SJCRH30 (cell line): ENCODE data around the gene EXOSC3. TPM values are rescaled to one million over a fixed set of nuclear protein-coding genes. Genes with fewer than 3 reads are reported as not detected.
A peak's percentile ranks its signal among the peaks of the same experiment; 100 is the strongest.
"Not testable (repeated sequence)": the region's sequence is repeated elsewhere in the genome, so short reads cannot be mapped to it uniquely, and the experiment has no call there.

Experiments used
- DNase-seq, 2 experiments: peaks; one replicate each; pipeline ENCODE4 v3.0.0-alpha.2; 2015 to 2020
- H3K27ac ChIP-seq: fragments of 250-450 bp; sonication (Bioruptor Pico); 2 replicates; pipeline ENCODE4 v1.5.1; 2020; ENCODE audit warnings: mild to moderate bottlenecking, moderate library complexity
- H3K27me3 ChIP-seq: fragments of 250-450 bp; sonication (Bioruptor Pico); 2 replicates; pipeline ENCODE4 v1.5.1; 2020; ENCODE audit warnings: mild to moderate bottlenecking, moderate library complexity
- H3K36me3 ChIP-seq: fragments of 250-450 bp; sonication (Bioruptor Pico); 2 replicates; pipeline ENCODE4 v1.5.1; 2020; ENCODE audit warnings: mild to moderate bottlenecking, moderate library complexity
- H3K4me1 ChIP-seq: fragments of 250-450 bp; sonication (Bioruptor Pico); 2 replicates; pipeline ENCODE4 v1.5.1; 2020; ENCODE audit warnings: mild to moderate bottlenecking, moderate library complexity
- H3K4me3 ChIP-seq: fragments of 250-450 bp; sonication (Bioruptor Pico); 2 replicates; pipeline ENCODE4 v1.5.1; 2020; ENCODE audit warnings: mild to moderate bottlenecking, moderate library complexity
- H3K9me3 ChIP-seq: fragments of 250-450 bp; sonication (Bioruptor Pico); replicated peaks from 2 replicates; pipeline ENCODE4 v1.5.1; 2020; ENCODE audit warnings: mild to moderate bottlenecking, moderate library complexity
- total RNA-seq: library from RNA; depleted of rRNA; stranded (reverse); fragments of >200 nt; shearing (Covaris generic); gene quantifications from 2 replicates; pipeline ENCODE4 v1.2.3, GENCODE V29; 2014; rRNA removed

EXOSC3 gene
- 78.4 and 82.2 TPM in 2 replicates for total RNA-seq

GRCh38 chr9:37784616-37785483 is at the start of gene EXOSC3:
Gene EXOSC3 (minus strand): TSS chr9:37785064. CDS start chr9:37785044, 20 bp downstream.
- H3K27ac ChIP-seq = peak within 1 kb of the TSS; percentile 53
- peaks cover 33% of the 10 kb centered on the region for H3K36me3 ChIP-seq
- peak; percentile 91 to 93 for DNase-seq
- no peaks in the 10 kb centered on the region for H3K9me3 ChIP-seq
- H3K4me3 ChIP-seq = peak within 1 kb of the TSS; percentile 77
- H3K27me3 ChIP-seq = no peaks in the 10 kb centered on the region
- peaks cover 12% of the 10 kb centered on the region for H3K4me1 ChIP-seq

DNA sequence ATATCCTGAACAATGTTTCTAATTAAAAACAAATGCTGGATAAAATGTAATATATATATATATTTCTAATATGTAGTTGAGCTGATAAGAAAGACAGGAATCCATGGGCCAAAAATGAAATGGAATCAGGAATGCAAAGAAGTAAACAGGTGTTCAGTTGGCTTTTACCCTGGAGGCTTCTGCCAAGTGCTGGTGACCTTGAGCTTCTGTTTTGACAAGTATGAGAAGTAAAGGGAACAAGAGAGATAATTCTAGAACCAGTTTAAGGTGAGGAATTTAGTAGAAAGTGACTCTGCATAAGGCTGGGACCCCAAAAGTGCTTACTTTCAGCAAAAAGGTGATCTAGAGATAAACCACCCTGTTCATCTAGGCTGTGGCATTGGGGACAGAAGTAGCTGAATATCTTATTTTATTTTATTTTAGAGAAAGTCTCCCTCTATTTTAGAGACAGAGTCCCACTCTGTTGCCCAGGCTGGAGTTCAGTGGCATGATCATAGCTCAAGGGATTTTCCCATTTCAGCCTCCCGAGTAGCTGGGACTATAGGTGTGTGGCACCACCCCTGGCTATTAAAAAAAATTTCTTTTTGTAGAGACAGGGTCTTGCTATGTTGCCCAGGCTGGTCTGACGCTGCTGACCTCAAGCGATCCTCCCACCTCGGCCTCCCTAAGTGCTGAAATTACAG is 42.8 kb upstream of the EXOSC3 start:
- Histone ChIP-seq H3K27ac (no peak overlapping the region), H3K4me3 (no peak overlapping the region), H3K9me3 (no peaks in the 10 kb centered on the region), H3K4me1 (no peaks in the 10 kb centered on the region), H3K36me3 (peaks cover 22% of the 10 kb centered on the region), H3K27me3 (no peaks in the 10 kb centered on the region)
- DNase-seq = no peak

GRCh38 chr9:37825174-37825573 is 40.3 kb upstream of the EXOSC3 start:
- not testable (repeated sequence) for DNase-seq, H3K4me1 ChIP-seq, H3K27ac ChIP-seq, H3K27me3 ChIP-seq, H3K4me3 ChIP-seq, H3K9me3 ChIP-seq
- H3K36me3 ChIP-seq = peaks cover 28% of the 10 kb centered on the region

- no peaks in the 10 kb centered on the region for H3K4me1 ChIP-seq
- H3K27me3 ChIP-seq = no peaks in the 10 kb centered on the region
- H3K9me3 ChIP-seq = no peaks in the 10 kb centered on the region
- no peak for DNase-seq
- H3K4me3 ChIP-seq = no peak overlapping the region
- H3K27ac ChIP-seq = no peak overlapping the region
- peaks cover 35% of the 10 kb centered on the region for H3K36me3 ChIP-seq
Measured at GRCh38 chr9:37820142-37820541, 35.3 kb upstream of the EXOSC3 start.

DNA sequence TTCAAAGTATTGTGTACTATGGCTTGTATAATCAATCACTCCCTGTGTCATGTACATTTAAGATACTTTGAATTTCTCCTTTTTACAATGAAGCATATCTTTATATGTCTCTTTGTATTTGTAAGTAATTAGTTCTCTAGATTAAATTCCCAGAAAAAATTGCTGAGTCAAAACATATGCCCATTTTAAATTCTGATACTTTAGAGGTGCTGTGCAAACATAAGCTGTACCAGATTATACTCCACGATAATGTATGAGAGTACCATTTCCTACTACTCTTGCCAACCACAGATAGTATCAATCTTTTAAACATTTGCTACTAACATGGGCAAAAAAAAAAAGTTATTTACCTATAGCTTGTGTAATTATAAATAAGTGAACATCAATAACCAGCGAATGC is 34.0 kb upstream of the EXOSC3 start:
- Histone ChIP-seq H3K27me3 (no peaks in the 10 kb centered on the region), H3K9me3 (no peaks in the 10 kb centered on the region), H3K27ac (no peak overlapping the region), H3K4me1 (no peaks in the 10 kb centered on the region), H3K36me3 (peaks cover 27% of the 10 kb centered on the region), H3K4me3 (no peak overlapping the region)
- DNase-seq = no peak

GRCh38 chr9:37812773-37813379 is 28.0 kb upstream of the EXOSC3 start:
- Histone ChIP-seq H3K9me3 (no peaks in the 10 kb centered on the region), H3K27me3 (no peaks in the 10 kb centered on the region), H3K36me3 (peaks cover 11% of the 10 kb centered on the region; the same call in 1 of the 2 replicates), H3K4me1 (no peaks in the 10 kb centered on the region), H3K4me3 (no peak overlapping the region), H3K27ac (no peak overlapping the region)
- no peak for DNase-seq

- Histone ChIP-seq H3K36me3 (peaks cover 11% of the 10 kb centered on the region; the same call in 1 of the 2 replicates), H3K9me3 (no peaks in the 10 kb centered on the region), H3K27ac (no peak overlapping the region), H3K27me3 (no peaks in the 10 kb centered on the region), H3K4me3 (no peak overlapping the region), H3K4me1 (no peaks in the 10 kb centered on the region)
- no peak for DNase-seq
Measured at GRCh38 chr9:37811906-37812476, 27.1 kb upstream of the EXOSC3 start.

DNA sequence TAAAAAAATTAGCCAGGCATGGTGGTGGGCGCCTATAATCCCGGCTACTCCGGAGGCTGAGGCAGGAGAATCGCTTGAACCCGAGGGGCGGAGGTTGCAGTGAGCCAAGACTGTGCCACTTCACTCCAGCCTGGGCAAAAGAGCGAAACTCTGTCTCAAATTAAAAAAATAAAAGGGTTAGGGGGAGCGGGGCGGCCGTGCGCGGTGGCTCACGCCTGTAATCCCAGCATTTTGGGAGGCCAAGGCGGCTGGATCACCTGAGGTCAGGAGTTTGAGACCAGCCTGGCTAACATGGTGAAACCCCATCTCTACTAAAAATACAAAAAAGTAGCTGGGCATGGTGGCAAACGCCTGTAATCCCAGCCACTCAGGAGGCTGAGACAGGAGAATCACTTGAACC is 24.8 kb upstream of the EXOSC3 start:
- H3K4me3 ChIP-seq, H3K27me3 ChIP-seq, H3K9me3 ChIP-seq, H3K36me3 ChIP-seq, DNase-seq, H3K4me1 ChIP-seq, H3K27ac ChIP-seq: not testable (repeated sequence)

DNA sequence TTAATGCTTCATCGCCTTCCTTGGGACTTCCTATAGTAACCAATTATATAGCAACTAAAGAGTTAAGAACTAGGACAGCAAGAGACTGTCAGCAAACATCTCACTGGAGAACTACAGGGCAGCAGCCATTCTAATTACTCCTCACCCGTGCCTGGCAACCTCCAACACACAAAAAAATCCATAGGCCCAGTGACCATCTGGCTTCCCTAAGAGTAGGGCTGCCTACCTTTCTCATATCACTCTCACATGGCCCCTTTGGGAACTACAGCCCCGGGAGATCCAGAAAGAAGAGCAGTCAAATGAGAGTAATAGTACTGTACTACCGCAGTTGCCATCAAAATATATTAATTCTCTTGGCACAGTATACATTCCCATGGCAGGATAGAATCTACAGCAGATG is 21.4 kb upstream of the EXOSC3 start:
- Histone ChIP-seq H3K9me3 (no peaks in the 10 kb centered on the region), H3K4me3 (no peak overlapping the region), H3K27me3 (no peaks in the 10 kb centered on the region), H3K27ac (no peak overlapping the region), H3K36me3 (peaks cover 7% of the 10 kb centered on the region), H3K4me1 (peaks cover 4% of the 10 kb centered on the region; the same call in 1 of the 2 replicates)
- DNase-seq = no peak

DNA sequence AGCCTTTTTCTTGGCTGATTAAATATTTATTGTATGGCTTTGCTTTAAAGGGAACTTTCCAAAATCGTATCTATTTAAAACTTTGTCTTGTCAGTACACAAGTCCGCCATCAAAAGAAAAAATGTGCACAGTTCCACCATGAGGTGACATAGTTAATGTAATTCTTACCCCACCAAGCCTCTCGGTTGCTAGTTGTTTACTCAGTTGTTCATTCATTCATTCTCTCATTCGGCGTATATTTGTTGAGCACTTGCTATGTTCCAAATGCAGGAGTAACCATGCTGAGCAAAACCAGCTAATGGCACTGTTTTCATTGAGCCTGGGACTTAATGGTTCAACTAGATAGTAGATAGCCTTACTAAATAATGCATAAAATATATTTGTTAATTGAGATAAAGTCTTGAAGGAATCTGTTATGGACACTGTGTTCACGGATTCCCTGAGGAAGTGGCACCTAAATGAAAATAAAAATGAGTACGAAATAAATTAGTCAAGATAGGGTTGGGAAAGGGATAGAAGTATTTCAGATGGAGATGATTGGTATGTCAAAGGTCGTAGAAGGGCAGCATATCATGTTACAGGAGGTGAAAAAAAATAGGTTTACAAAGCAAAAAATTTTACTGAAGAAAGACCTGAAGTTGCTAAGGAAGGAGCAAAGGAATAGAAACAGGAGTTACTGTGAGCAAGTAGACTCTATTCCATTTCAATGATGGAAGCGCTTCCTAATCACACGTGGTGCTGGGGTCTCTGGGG is 17.3 kb upstream of the EXOSC3 start:
- Histone ChIP-seq H3K27me3 (no peaks in the 10 kb centered on the region), H3K9me3 (no peaks in the 10 kb centered on the region), H3K4me3 (peak overlapping the region; percentile 97), H3K4me1 (peaks cover 7% of the 10 kb centered on the region; the same call in 1 of the 2 replicates), H3K27ac (no peak overlapping the region; the same call in 1 of the 2 replicates), H3K36me3 (peaks cover 5% of the 10 kb centered on the region)
- DNase-seq = peak in 1 of 2 experiments; percentile 9

DNA sequence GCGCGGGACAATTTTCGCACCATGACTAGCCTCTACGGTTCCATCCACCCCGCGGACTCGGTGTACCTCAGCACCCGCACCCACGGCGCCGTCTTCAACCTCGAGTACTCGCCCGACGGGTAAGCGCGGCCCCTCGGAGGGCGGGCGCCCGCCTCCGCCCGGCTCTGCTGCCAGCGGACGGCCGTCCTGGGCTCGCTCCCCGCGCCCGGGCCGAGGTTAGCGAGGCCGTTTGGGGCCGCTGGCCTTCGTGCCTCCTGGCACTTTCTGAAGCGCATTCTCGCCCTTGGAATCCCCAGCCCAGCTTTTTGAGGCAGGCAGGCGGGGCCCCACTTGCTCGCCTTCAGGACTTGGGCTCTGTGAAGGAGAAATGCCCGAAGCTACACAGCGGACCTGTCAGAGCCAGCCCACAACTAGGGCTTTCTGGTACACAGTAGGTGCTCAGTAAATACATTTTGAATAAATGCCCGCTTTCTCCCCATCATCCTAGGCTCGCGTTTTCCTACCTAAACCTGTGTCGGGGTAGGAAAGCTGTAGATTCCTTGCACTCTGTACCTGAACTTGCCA is 16.5 kb upstream of the EXOSC3 start:
- Histone ChIP-seq H3K36me3 (peaks cover 5% of the 10 kb centered on the region), H3K27ac (peak overlapping the region; percentile 78)

DNA sequence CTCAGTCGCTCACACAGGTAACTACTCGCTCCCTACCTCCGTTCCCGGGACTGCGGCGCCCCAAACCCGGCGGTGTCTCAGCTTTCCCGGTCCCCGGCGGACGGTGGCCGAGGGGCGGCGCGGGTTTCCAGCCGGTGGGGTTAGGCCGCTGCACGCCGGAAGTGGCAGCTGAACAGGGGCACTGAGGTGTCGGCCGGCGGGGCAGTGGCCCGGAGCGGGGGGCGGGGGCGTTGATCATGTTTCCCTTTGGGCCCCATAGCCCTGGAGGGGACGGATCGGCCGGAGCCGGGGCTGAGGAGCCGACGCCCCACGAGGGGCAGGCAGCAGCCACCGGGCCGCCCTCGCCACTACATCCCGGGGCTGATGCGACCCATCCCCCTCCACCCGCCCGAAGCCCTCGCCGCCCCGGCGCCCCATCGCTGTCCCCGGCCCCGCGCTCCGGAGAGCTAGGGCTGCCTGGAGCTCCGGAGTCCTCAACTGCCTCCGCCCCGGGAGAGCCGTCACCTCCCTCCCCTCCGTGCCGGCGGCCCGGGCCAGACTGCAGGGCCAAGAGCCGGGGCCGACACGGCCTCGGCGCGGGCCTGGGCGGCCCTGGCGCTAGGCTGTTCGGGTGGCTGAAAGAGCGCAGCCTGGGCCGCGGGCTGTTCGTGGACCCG is 15.9 kb upstream of the EXOSC3 start, which contains the start of gene DCAF10:
TSS of gene DCAF10 (plus strand) at position 167 of the 656 bp plus-strand sequence. CDS start at position 237, 70 bp downstream.
- Histone ChIP-seq H3K36me3 (peaks cover 5% of the 10 kb centered on the region), H3K4me3 (peak within 1 kb of the TSS; percentile 97), H3K4me1 (peaks cover 7% of the 10 kb centered on the region; the same call in 1 of the 2 replicates), H3K9me3 (no peaks in the 10 kb centered on the region), H3K27me3 (no peaks in the 10 kb centered on the region), H3K27ac (peak within 1 kb of the TSS; percentile 78)
- DNase-seq = peak; percentile 89 to 91

More for the DNA sequence above, 16.5 kb upstream of the EXOSC3 start:
- peak; percentile 32 to 43 for DNase-seq
- Histone ChIP-seq H3K4me1 (peaks cover 7% of the 10 kb centered on the region; the same call in 1 of the 2 replicates), H3K9me3 (no peaks in the 10 kb centered on the region), H3K27me3 (no peaks in the 10 kb centered on the region), H3K4me3 (peak overlapping the region; percentile 97)

DNA sequence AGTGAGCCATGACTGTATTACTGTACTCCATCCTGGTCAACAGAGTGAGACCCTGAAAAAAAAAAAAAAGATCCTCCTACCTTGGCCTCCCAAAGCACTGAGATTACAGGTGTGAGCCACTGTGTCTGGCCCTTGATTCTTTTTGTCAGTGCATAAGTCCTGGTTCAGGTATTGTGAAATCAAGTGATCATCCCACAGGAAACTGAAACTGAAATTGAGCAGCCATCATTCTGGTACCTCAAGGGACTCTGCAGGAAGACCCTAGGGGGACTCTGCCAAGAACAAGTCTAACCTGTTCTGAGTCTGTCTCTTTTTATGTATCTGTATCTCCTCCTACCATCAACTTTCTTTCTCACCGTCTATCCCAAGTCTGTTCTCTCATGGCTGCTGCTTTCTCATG is 13.8 kb upstream of the EXOSC3 start:
- peaks cover 2% of the 10 kb centered on the region for H3K36me3 ChIP-seq
- peaks cover 7% of the 10 kb centered on the region; the same call in 1 of the 2 replicates for H3K4me1 ChIP-seq
- H3K27me3 ChIP-seq = no peaks in the 10 kb centered on the region
- H3K9me3 ChIP-seq = no peaks in the 10 kb centered on the region
- no peak overlapping the region for H3K4me3 ChIP-seq
- H3K27ac ChIP-seq = no peak overlapping the region
- DNase-seq = no peak
